NCI-H226 (cell line): ENCODE results near the gene SLC4A3.
"Not testable (repeated sequence)": the region's sequence is repeated elsewhere in the genome, so short reads cannot be mapped to it uniquely, and the experiment has no call there.

ENCODE experiments used
- DNase-seq: peaks from one replicate; pipeline ENCODE4 v3.0.0-alpha.2; 2015

The SLC4A3 gene

GRCh38 chr2:219681694-219682300 is 54.4 kb downstream of the SLC4A3 start:
- peak; percentile 85 for DNase-seq

- not testable (repeated sequence) for DNase-seq
Observed at GRCh38 chr2:219683474-219683873, 56.0 kb downstream of the SLC4A3 start.

- peak; percentile 88 for DNase-seq
Observed at GRCh38 chr2:219684721-219685689, 57.6 kb downstream of the SLC4A3 start.

- DNase-seq, result peak; percentile 60
Observed at GRCh38 chr2:219687272-219687671, 59.8 kb downstream of the SLC4A3 start.

GRCh38 chr2:219687882-219688559 is 60.6 kb downstream of the SLC4A3 start:
- DNase-seq, result no peak

GRCh38 chr2:219688560-219689445 is 61.4 kb downstream of the SLC4A3 start:
- DNase-seq, result peak; percentile 99

- DNase-seq, result peak; percentile 52
Observed at GRCh38 chr2:219689676-219690628, 62.5 kb downstream of the SLC4A3 start.

- no peak for DNase-seq
Observed at GRCh38 chr2:219691571-219691970, 64.1 kb downstream of the SLC4A3 start.
